Right lobe of liver (tissue), 4 donors: ENCODE measurements around the gene USP48.

ENCODE experiments used
- POLR2A ChIP-seq: fragments of 450-650 bp; IDR thresholded peaks from one replicate; pipeline ENCODE4 v1.6.1; 2017; ENCODE audit warnings: antibody characterized with exemption, mild to moderate bottlenecking
- TF ChIP-seq, protein P1 (sequence below), 4 donors: fragments of 200-600 bp in 3 of 4; fragments of 450-650 bp in 1 of 4; IDR thresholded peaks; one replicate each; pipeline versions ENCODE4 v1.5.1 to v1.8.0; 2016 to 2022; ENCODE audit warnings: antibody characterized with exemption in 4 of 4, mild to moderate bottlenecking in 2 of 4
- donor health status: DM: no; HTN: no; CAD: no.
- donor health status: DM: no; HTN: no; CAD: no.
- donor health status: DM: no; HTN: yes; CAD: no.

DNA sequence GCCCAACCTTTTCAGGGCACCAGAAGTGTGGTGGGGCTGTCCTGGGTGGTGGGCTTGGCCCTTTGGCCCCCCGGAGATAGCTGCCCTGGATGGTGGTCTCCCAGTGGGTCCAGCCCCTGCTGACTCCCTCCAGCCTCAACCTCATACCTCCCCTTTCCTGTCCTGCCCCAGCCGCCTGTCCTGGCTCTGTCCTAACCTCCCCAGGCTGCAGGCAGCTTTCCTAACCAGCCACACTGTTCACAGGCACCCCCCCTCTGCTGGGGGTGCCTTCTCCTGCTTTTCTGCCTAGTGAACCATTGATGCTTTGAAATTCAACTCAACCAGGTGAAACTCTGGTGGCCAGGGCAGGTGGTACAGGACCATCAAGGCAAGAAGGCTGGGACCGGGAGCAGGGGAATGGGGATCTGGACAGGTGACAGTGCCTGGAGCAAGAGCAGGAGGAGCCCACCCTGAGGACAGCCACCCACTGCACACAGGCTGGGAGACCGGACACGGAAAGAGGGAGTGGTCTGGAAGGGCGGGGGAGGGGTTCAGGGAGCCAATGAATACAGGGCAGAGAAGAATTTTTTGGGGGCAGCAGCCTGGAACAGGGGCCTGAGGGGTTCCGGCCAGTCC is 149.7 kb downstream of the USP48 start:
- TF ChIP-seq POLR2A, result no peak
- TF ChIP-seq, protein P1, sequence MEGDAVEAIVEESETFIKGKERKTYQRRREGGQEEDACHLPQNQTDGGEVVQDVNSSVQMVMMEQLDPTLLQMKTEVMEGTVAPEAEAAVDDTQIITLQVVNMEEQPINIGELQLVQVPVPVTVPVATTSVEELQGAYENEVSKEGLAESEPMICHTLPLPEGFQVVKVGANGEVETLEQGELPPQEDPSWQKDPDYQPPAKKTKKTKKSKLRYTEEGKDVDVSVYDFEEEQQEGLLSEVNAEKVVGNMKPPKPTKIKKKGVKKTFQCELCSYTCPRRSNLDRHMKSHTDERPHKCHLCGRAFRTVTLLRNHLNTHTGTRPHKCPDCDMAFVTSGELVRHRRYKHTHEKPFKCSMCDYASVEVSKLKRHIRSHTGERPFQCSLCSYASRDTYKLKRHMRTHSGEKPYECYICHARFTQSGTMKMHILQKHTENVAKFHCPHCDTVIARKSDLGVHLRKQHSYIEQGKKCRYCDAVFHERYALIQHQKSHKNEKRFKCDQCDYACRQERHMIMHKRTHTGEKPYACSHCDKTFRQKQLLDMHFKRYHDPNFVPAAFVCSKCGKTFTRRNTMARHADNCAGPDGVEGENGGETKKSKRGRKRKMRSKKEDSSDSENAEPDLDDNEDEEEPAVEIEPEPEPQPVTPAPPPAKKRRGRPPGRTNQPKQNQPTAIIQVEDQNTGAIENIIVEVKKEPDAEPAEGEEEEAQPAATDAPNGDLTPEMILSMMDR (IDR thresholded peaks at IDR 0.05), result no peak
